ENCODE results near the gene DDX24. TPM values are rescaled to one million over a fixed set of nuclear protein-coding genes. Genes with fewer than 3 reads are reported as not detected.

DDX24 gene
- total RNA-seq, 2 experiments from 2014 or later: 81.5 to 172 TPM

DNA sequence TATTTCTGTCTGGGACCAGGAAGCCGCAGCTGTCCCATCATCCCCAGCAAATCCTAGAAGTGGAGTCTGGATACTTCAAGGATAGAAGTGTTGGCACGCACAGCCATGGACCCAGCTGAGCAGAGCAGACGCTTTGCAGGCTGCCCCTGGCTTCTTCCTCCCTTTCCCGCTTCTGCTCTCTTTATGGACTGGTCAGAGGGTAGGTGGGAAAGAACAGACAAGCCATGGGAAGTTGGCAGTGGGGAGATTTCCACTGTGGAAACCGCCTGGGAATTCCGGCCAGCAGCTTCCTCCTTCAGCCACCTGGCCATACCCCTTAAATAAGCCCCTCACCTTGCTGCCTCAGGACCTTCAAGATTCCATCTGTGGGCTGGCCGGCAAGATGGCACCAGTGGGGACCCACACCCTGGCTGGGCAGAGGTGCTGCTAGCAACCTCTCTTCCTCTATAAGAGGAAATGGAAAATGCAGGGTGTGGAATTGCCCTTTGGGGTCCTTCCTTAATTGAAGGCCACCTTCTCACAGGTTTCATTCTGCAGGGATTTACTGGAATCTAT lies 34.2 kb downstream of the DDX24 start:
- no peak overlapping the region for H2AFZ ChIP-seq (ENCODE audit: low read length)
- H3K9me3 ChIP-seq (ENCODE audit: low read length): no peaks in the 10 kb centered on the region
- H4K20me1 ChIP-seq (ENCODE audit: insufficient read depth, low read length): no peaks in the 10 kb centered on the region
- no peak overlapping the region for H3K4me3 ChIP-seq (ENCODE audit: low read depth, low read length, poor library complexity, severe bottlenecking)
- intact Hi-C loops (cut with micrococcal nuclease; ENCODE audit: unreplicated experiment): no loop called here
- H3K4me2 ChIP-seq (ENCODE audit: low read length): no peak overlapping the region
- H3K36me3 ChIP-seq (ENCODE audit: insufficient read depth, low read length): peaks cover 47% of the 10 kb centered on the region
- no peaks in the 10 kb centered on the region for H3K9me2 ChIP-seq (ENCODE audit: insufficient read depth, low read length)
- TF ChIP-seq, protein P1, sequence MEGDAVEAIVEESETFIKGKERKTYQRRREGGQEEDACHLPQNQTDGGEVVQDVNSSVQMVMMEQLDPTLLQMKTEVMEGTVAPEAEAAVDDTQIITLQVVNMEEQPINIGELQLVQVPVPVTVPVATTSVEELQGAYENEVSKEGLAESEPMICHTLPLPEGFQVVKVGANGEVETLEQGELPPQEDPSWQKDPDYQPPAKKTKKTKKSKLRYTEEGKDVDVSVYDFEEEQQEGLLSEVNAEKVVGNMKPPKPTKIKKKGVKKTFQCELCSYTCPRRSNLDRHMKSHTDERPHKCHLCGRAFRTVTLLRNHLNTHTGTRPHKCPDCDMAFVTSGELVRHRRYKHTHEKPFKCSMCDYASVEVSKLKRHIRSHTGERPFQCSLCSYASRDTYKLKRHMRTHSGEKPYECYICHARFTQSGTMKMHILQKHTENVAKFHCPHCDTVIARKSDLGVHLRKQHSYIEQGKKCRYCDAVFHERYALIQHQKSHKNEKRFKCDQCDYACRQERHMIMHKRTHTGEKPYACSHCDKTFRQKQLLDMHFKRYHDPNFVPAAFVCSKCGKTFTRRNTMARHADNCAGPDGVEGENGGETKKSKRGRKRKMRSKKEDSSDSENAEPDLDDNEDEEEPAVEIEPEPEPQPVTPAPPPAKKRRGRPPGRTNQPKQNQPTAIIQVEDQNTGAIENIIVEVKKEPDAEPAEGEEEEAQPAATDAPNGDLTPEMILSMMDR (conservative IDR thresholded peaks at IDR 0.05; ENCODE audit: low read length): no peak
- TF ChIP-seq EZH2phosphoT487 (IDR thresholded peaks at IDR 0.05; ENCODE audit: borderline replicate concordance, low read depth, low read length): no peak
- BruUV-seq (replicated peaks): no TSS peak
- POLR2A ChIA-PET: interaction anchor here (0.6 to 0.8 kb wide), 3 partner anchors 9 to 1610 kb away, joined by 3 to 4 read pairs (median 4); no protein-coding TSS in a partner anchor
- H3K79me2 ChIP-seq (ENCODE audit: insufficient read depth, low read depth, low read length): no peaks in the 10 kb centered on the region
- no peaks in the 10 kb centered on the region for H3K4me1 ChIP-seq (ENCODE audit: insufficient read depth, low read length, poor library complexity, severe bottlenecking)
- H3K27ac ChIP-seq (ENCODE audit: low read depth, low read length, poor library complexity, severe bottlenecking): no peak overlapping the region
- CTCF ChIA-PET (ENCODE audit: unreplicated experiment): interaction anchor here (0.6 kb wide), 1 partner anchor 10 kb away, joined by 3 read pairs; no protein-coding TSS in a partner anchor
- DNase-seq (ENCODE audit: low spot score): no peak

DNA sequence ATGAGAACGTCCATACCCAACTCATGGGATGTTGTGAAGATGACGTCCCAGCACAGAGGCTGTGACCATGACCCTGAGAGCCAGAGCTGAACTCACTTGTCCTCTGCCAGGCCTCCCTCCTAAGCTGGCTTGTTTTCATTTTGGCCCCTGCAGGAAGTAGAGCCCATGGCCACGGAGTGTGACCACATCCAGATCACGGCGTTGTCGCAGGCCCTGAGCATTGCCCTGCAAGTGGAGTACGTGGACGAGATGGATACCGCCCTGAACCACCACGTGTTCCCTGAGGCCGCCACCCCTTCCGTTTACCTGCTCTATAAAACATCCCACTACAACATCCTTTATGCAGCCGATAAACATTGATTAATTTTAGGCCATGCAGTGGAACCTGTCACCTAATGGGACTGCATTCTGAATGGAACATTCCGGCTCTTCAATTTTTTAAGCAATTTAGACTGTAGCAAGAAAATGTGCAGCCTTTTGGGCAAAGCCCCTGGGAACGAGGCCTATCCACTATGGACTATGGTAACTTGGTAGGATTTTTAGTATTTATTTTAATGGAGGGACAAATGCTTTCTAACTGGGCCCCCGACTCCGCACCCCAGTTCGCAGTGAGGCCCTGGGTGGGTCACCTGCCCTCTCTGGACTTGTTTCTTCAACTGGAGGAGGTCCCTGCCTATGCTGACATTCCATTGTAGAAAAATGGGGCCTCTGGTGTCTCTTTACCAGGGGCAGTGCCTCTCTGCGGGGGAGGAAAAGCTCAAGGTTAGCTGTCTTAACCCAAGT lies 35.2 kb downstream of the DDX24 start:
- no peaks in the 10 kb centered on the region for H3K9me2 ChIP-seq (ENCODE audit: insufficient read depth, low read length)
- H2AFZ ChIP-seq (ENCODE audit: low read length): no peak overlapping the region
- no peak for DNase-seq (ENCODE audit: low spot score)
- CTCF ChIA-PET (ENCODE audit: unreplicated experiment): no interaction called here
- H3K9me3 ChIP-seq (ENCODE audit: low read length): no peaks in the 10 kb centered on the region
- no peak overlapping the region for H3K27ac ChIP-seq (ENCODE audit: low read depth, low read length, poor library complexity, severe bottlenecking)
- no peak for TF ChIP-seq EZH2phosphoT487 (IDR thresholded peaks at IDR 0.05; ENCODE audit: borderline replicate concordance, low read depth, low read length)
- TF ChIP-seq, protein P1 (conservative IDR thresholded peaks at IDR 0.05; ENCODE audit: low read length): no peak
- no peak overlapping the region for H3K4me2 ChIP-seq (ENCODE audit: low read length)
- no peaks in the 10 kb centered on the region for H3K79me2 ChIP-seq (ENCODE audit: insufficient read depth, low read depth, low read length)
- no peak overlapping the region for H3K4me3 ChIP-seq (ENCODE audit: low read depth, low read length, poor library complexity, severe bottlenecking)
- peaks cover 38% of the 10 kb centered on the region for H3K36me3 ChIP-seq (ENCODE audit: insufficient read depth, low read length)
- no TSS peak for BruUV-seq (replicated peaks)
- POLR2A ChIA-PET: interaction anchor here (0.8 kb wide), 1 partner anchor 8 kb away, joined by 4 read pairs; no protein-coding TSS in a partner anchor
- no peaks in the 10 kb centered on the region for H4K20me1 ChIP-seq (ENCODE audit: insufficient read depth, low read length)
- H3K4me1 ChIP-seq (ENCODE audit: insufficient read depth, low read length, poor library complexity, severe bottlenecking): no peaks in the 10 kb centered on the region
- intact Hi-C loops (cut with micrococcal nuclease; ENCODE audit: unreplicated experiment): no loop called here

DNA sequence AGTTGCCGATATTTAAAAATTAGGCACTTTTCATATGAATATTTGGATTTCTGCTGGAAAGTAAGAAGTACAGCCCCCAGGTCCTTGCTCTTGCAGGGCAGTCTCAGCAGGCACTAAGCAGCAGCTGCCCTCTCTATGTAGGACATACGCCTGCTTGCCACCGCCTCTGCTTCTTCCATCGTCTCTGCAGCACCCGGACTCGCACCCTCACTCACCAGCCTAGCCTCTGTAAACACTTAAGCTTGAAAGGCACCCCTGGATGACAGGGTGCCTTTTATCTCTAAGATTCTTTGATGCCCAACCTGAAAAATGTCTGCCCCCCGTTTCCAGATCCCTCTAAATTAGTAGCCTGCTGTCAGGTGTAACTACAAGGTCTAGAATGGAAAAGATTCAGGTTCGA lies 35.9 kb downstream of the DDX24 start:
- ChIA-PET POLR2A (no interaction called here), CTCF (ENCODE audit: unreplicated experiment) (no interaction called here)
- Histone ChIP-seq H3K79me2 (ENCODE audit: insufficient read depth, low read depth, low read length) (no peaks in the 10 kb centered on the region), H3K4me3 (ENCODE audit: low read depth, low read length, poor library complexity, severe bottlenecking) (no peak overlapping the region), H2AFZ (ENCODE audit: low read length) (no peak overlapping the region), H3K27ac (ENCODE audit: low read depth, low read length, poor library complexity, severe bottlenecking) (no peak overlapping the region), H4K20me1 (ENCODE audit: insufficient read depth, low read length) (no peaks in the 10 kb centered on the region), H3K9me3 (ENCODE audit: low read length) (no peaks in the 10 kb centered on the region), H3K36me3 (ENCODE audit: insufficient read depth, low read length) (peaks cover 32% of the 10 kb centered on the region), H3K4me1 (ENCODE audit: insufficient read depth, low read length, poor library complexity, severe bottlenecking) (no peaks in the 10 kb centered on the region), H3K4me2 (ENCODE audit: low read length) (no peak overlapping the region), H3K9me2 (ENCODE audit: insufficient read depth, low read length) (no peaks in the 10 kb centered on the region)
- TF ChIP-seq, protein P1 (conservative IDR thresholded peaks at IDR 0.05; ENCODE audit: low read length): no peak
- TF ChIP-seq EZH2phosphoT487 (IDR thresholded peaks at IDR 0.05; ENCODE audit: borderline replicate concordance, low read depth, low read length): no peak
- DNase-seq (ENCODE audit: low spot score): no peak
- no TSS peak for BruUV-seq (replicated peaks)
- intact Hi-C loops (cut with micrococcal nuclease; ENCODE audit: unreplicated experiment): no loop called here

All from OCI-LY7 (cell line).